Posterior vena cava (tissue), 2 donors: ENCODE measurements around the gene SLITRK5. TPM values are rescaled to one million over a fixed set of nuclear protein-coding genes. Genes with fewer than 3 reads are reported as not detected.

Source experiments
- DNase-seq: peaks from one replicate; pipeline ENCODE4 v3.0.0-alpha.2; 2020; ENCODE audit warnings: low spot score
- intact Hi-C, 2 donors: fragments of 100-400 bp; cut with DNase I; formaldehyde crosslinking; loops; one replicate each; pipeline versions ENCODE4 v1.14.1 to v1.14.2; 2022 to 2023
- long read RNA-seq, 2 donors: library from polyadenylated mRNA; unstranded; transcript quantifications; one replicate each; pipeline ENCODE4 v2.0.0, GENCODE V29; 2020 to 2021
- total RNA-seq, 2 donors: library from RNA; stranded (reverse); fragmentation: NEBNext Ultra II Directional; extraction: Animal tissue kit (Norgen Biotek cat#: 25700); gene quantifications; one replicate each; pipeline ENCODE4 v1.2.1, GENCODE V29; 2021
- donor health status: DM: yes; HTN: yes; CAD: no.
- donor health status: DM: yes; HTN: yes; CAD: no.

The SLITRK5 gene, protein sequence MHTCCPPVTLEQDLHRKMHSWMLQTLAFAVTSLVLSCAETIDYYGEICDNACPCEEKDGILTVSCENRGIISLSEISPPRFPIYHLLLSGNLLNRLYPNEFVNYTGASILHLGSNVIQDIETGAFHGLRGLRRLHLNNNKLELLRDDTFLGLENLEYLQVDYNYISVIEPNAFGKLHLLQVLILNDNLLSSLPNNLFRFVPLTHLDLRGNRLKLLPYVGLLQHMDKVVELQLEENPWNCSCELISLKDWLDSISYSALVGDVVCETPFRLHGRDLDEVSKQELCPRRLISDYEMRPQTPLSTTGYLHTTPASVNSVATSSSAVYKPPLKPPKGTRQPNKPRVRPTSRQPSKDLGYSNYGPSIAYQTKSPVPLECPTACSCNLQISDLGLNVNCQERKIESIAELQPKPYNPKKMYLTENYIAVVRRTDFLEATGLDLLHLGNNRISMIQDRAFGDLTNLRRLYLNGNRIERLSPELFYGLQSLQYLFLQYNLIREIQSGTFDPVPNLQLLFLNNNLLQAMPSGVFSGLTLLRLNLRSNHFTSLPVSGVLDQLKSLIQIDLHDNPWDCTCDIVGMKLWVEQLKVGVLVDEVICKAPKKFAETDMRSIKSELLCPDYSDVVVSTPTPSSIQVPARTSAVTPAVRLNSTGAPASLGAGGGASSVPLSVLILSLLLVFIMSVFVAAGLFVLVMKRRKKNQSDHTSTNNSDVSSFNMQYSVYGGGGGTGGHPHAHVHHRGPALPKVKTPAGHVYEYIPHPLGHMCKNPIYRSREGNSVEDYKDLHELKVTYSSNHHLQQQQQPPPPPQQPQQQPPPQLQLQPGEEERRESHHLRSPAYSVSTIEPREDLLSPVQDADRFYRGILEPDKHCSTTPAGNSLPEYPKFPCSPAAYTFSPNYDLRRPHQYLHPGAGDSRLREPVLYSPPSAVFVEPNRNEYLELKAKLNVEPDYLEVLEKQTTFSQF
- under 1 TPM; 0.14 to 0.19 TPM for total RNA-seq
- long read RNA-seq, donor 1, partial matches to known transcripts = 0 of 1 reads
- long read RNA-seq, donor 1, other reads (novel, unspliced or antisense) = 1 of 1 reads
- long read RNA-seq, donor 2 = 0 reads

DNA sequence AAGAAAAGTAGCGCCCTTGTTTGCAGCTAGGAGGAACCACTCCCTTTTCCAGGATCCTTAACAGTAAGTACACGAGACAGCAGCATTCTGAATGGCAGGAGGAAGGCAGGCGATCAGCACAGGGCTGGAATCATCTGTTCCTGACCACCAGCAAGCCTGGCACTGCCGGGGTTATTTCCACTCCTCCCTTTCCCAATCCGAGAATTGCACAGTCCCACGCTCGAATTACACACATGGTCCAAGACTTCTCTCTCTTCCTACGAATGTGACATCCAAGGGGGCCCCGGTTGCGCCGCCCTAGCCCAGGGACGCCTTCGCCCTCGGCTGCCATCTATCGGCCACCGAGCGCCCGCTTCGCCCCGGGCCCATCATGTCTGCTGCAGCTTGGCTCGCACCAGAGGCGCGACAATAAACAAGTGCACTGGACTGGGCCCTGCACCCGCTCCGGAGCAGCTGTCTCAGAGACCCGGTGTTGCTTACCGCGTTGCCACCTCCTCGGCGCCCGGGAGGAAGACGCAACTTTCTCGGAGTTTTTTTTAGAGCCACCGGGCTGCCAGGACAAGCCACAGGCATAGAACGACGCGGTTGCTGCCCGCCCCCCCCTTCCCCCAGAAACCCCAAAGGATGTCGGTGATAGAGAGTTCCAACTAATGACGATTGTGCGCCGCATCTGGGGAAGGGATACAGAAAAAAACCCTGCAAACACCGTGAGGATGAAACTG lies at the start of gene SLITRK5:
Gene SLITRK5 (plus strand): TSS at position 341 of the 722 bp plus-strand sequence. CDS start 4,018 bp downstream, outside the sequence.
- DNase-seq = peak; percentile 89
- intact Hi-C loops = no loop called here

DNA sequence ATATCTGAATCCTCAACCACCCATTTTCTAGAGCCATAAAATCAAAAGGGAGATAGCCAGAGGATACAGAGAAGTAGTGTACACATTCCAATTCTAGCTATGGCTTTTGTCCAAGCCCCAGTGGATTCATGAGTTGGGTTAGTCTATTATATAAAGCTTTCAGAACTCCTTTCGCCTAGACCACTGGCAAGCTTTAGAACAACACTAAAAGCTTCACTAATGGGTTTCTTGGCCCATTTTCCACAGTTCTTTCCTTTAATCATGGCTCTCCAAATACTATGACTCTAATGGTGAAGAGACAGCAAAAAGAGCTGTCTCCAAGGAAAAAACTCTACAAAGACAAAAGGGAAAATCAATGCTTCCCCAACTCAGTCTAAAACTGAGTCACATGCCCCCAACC lies 48.2 kb upstream of the SLITRK5 start:
- DNase-seq = no peak
- intact Hi-C loops = no loop called here

DNA sequence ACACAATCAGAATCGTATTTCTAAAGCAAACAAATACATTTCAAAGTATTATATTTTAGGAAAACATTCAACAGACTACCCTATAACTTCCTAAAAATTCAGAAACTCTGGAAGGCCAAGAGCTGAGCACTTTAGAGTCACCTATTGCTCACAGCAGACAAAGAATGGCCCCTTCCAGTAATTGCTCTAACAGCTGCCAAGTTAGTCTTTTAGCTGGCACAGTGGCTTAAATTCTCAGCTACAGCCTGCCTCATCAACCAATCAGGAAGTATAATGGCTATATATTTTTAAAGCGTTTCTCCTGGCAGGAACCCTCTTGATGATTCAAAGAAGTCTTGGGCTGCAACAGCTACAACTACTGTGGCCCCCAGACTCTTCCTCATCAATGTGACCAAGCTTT lies 14.9 kb upstream of the SLITRK5 start:
- intact Hi-C loops = no loop called here
- DNase-seq = no peak

DNA sequence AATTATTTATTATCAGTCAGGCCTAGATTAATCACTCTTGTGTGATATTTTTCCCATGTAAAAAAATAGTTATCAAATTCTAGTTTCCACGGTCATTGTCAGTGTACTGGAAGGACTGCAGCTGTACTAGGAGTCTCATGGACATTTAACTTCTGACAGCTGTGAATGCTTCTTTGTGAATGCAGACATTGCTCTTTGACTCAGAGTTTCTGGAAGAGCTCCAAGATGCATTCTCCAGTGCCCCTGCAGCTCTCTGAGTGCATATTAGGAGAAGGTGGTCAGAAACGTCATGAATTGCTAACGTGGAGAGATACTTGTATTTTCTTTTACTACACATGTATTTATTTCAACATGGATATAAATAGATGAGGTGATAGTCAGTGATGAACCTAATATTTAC lies 9.7 kb upstream of the SLITRK5 start:
- intact Hi-C loops = no loop called here
- no peak for DNase-seq

DNA sequence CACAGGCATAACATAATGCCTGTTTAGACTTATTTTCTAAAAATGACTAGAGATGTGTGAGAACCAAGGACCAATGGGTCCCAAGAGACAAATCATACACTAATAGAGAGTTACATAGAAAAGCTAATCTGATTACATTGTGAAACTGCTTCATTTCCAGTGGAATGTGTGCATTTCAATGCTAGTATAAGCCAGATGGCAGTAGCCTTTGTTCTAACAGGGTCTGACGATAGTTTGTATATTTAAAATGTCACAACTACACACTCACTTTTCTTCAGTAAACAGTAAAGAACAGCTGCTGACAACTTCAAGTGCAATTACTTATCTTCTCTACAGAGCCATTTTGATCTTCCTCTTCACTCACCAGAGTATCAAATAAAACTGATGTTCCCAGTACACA lies 4.3 kb upstream of the SLITRK5 start:
- intact Hi-C loops = no loop called here
- DNase-seq = no peak

DNA sequence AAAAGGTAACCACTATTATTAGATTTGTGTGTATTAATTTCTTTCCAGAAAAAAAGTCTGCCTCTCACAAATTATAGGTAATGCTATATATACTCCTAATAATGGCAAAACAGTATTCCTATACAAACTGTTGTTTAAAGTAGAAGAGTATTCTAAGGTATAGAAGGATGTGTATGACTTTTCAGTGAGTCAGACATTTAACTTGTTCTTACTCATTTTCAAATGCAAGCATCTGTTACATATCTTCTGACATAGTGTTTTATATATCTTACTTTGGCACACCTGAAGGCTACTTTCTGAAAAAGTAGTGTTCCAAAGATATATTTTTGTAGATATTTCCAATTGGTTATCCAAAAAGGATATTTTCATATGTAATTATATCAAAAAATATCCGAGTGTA lies 3.5 kb upstream of the SLITRK5 start:
- intact Hi-C loops = no loop called here
- no peak for DNase-seq

DNA sequence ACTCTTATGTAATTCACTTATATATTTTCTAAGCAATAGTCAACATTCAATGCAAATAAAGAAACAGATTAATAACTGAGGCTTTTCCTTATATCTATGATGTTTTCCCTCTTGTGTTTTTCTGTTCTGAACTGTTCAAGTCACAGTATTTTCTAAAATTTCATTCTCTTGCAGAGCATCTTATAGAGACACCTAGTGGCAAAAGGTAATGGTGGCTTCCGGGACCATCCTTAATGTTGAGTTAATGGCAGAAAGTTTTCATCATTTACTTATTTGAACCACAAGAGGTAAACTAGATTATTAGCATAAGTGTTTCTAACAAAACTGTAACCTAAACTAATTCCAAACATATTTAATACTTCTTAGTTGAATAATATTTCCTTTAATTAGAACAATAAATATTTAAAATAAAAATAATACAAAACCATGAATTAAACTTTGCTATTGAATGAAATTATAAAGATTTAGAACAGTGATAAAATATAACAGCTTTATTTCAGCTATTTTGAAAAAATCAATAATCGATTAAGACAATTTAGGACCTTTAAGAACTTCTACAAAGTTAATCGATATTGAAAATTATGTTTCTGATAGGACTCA lies 1.7 kb upstream of the SLITRK5 start:
- intact Hi-C loops = no loop called here
- DNase-seq = no peak

DNA sequence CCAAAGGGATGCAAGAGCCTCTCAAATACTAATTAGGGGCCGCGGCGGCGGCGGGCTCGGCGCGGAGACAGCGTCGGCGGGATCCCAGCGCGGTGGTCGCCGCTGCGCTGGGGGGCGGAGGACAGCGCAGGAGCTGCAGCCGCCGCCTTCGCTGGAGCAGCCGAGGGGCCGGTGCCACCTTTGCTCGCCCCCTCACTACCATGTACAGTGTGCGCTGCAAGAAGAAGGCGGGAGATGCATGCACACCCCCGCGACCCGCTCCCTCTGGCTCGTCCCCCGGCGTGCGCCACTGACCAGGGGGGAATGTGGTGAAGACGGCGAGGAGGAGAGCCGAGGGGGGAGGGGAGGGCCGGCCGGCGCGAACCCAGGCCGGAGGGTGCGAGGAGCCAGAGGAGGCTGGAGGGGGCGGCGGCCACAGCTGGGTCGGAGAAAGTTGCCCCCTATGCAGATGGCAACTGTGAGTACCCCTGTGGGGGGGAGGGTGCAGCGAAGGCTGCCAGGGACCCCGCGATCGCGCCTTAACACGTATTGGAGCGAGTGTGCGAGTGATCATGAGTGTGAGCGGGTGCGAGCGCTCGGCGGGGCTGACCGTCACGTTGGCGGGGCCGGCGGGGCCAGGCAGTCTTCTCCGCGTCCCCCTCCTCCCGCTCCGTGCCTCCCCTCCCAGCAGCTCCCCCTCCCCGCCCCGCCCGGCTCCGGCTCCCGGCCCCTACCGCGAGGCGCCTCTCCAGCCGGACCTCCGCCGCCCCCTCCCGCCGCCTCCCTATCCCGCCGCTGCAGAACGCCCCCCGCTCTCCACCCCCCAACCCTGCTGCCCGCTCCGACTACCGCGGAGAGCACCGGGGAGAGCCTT lies 808 bp downstream of the SLITRK5 start:
- peak; percentile 78 for DNase-seq
- intact Hi-C loops = no loop called here

DNA sequence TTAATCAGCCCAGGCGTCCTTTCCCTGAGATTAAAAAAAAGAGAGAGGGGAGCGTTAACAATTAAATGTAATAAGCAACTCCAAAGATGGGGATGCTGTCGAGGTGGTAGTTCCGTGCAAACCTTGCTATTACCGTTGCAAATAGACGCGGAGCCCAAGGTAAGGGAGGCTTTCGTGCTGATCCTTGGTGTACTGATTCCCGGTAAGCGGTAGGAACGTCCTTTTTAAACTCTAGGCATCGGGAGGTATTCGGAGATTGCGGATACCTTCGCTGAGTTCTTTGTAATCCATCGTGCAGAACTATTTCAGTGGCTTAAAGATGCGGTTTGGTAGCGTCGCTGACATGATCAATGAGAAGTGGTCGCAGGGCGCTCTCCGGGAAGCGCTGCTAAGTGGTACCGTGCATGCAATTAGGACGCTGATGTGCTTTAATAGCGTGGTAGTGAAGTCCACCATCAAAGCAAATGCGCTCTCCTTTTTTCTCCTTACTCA lies 3.1 kb downstream of the SLITRK5 start:
- no peak for DNase-seq
- intact Hi-C loops = no loop called here

DNA sequence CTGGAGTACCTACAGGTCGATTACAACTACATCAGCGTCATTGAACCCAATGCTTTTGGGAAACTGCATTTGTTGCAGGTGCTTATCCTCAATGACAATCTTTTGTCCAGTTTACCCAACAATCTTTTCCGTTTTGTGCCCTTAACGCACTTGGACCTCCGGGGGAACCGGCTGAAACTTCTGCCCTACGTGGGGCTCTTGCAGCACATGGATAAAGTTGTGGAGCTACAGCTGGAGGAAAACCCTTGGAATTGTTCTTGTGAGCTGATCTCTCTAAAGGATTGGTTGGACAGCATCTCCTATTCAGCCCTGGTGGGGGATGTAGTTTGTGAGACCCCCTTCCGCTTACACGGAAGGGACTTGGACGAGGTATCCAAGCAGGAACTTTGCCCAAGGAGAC lies 4.7 kb downstream of the SLITRK5 start:
- DNase-seq = no peak
- intact Hi-C loops = no loop called here

DNA sequence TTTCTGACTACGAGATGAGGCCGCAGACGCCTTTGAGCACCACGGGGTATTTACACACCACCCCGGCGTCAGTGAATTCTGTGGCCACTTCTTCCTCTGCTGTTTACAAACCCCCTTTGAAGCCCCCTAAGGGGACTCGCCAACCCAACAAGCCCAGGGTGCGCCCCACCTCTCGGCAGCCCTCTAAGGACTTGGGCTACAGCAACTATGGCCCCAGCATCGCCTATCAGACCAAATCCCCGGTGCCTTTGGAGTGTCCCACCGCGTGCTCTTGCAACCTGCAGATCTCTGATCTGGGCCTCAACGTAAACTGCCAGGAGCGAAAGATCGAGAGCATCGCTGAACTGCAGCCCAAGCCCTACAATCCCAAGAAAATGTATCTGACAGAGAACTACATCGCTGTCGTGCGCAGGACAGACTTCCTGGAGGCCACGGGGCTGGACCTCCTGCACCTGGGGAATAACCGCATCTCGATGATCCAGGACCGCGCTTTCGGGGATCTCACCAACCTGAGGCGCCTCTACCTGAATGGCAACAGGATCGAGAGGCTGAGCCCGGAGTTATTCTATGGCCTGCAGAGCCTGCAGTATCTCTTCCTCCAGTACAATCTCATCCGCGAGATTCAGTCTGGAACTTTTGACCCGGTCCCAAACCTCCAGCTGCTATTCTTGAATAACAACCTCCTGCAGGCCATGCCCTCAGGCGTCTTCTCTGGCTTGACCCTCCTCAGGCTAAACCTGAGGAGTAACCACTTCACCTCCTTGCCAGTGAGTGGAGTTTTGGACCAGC lies 5.3 kb downstream of the SLITRK5 start:
- DNase-seq = no peak
- intact Hi-C loops = no loop called here

DNA sequence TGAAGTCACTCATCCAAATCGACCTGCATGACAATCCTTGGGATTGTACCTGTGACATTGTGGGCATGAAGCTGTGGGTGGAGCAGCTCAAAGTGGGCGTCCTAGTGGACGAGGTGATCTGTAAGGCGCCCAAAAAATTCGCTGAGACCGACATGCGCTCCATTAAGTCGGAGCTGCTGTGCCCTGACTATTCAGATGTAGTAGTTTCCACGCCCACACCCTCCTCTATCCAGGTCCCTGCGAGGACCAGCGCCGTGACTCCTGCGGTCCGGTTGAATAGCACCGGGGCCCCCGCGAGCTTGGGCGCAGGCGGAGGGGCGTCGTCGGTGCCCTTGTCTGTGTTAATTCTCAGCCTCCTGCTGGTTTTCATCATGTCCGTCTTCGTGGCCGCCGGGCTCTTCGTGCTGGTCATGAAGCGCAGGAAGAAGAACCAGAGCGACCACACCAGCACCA lies 5.9 kb downstream of the SLITRK5 start:
- intact Hi-C loops = no loop called here
- DNase-seq = peak; percentile 77

DNA sequence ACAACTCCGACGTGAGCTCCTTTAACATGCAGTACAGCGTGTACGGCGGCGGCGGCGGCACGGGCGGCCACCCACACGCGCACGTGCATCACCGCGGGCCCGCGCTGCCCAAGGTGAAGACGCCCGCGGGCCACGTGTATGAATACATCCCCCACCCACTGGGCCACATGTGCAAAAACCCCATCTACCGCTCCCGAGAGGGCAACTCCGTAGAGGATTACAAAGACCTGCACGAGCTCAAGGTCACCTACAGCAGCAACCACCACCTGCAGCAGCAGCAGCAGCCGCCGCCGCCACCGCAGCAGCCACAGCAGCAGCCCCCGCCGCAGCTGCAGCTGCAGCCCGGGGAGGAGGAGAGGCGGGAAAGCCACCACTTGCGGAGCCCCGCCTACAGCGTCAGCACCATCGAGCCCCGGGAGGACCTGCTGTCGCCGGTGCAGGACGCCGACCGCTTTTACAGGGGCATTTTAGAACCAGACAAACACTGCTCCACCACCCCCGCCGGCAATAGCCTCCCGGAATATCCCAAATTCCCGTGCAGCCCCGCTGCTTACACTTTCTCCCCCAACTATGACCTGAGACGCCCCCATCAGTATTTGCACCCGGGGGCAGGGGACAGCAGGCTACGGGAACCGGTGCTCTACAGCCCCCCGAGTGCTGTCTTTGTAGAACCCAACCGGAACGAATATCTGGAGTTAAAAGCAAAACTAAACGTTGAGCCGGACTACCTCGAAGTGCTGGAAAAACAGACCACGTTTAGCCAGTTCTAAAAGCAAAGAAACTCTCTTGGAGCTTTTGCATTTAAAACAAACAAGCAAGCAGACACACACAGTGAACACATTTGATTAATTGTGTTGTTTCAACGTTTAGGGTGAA lies 6.6 kb downstream of the SLITRK5 start:
- intact Hi-C loops = no loop called here
- no peak for DNase-seq

DNA sequence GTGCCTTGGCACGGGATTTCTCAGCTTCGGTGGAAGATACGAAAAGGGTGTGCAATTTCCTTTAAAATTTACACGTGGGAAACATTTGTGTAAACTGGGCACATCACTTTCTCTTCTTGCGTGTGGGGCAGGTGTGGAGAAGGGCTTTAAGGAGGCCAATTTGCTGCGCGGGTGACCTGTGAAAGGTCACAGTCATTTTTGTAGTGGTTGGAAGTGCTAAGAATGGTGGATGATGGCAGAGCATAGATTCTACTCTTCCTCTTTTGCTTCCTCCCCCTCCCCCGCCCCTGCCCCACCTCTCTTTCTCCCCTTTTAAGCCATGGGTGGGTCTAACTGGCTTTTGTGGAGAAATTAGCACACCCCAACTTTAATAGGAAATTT lies 7.2 kb downstream of the SLITRK5 start:
- intact Hi-C loops = no loop called here
- DNase-seq = no peak

DNA sequence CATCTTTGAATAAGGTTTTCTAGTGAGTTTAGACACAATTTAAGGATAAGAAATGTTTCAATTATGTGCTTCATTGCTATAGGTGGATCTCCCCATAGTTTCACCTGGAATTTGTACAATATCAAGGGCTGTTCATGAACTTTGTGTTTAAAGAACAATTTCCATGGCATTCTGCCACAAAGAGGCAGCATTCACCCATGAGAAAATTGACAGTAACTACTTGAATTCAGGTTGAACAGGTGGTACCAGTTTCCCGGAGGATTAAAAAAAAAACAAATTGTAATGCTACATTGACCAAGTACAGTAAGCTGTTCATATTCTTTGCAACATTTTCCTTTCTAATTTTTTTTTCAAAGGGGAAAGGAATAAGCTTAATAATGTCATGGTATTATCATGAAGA lies 9.1 kb downstream of the SLITRK5 start:
- intact Hi-C loops = no loop called here
- DNase-seq = no peak
